HG03439 (cell line): ENCODE results near the gene NBPF12.
"Not testable (repeated sequence)": the region's sequence is repeated elsewhere in the genome, so short reads cannot be mapped to it uniquely, and the experiment has no call there.

Experiments
- ATAC-seq: cut with Tn5 transposase; IDR thresholded peaks from one replicate; pipeline ENCODE4 v1.9.1; 2021; ENCODE audit warnings: mild to moderate bottlenecking, moderate library complexity; ENCODE audit not compliant: unreplicated experiment

Gene NBPF12

DNA sequence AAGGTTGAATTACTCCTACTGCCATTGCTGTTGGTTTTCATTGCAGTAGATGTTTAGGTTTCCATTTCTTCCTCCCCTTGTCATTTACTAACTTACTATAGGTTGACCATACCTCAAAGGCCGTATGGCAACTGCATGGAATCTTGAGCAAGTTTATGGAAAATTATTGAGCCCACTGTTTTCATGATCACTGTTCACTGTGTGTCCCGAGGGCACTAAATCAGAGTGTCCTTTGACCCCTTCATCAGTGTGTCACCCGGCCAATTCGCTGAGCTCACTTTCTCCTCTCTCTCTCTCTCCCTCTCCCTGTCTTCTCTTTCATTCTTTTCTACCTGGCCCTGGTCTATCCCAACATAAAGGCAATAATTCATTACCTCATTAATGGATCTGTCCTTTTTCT lies 47.7 kb downstream of the NBPF12 start:
- not testable (repeated sequence) for ATAC-seq

DNA sequence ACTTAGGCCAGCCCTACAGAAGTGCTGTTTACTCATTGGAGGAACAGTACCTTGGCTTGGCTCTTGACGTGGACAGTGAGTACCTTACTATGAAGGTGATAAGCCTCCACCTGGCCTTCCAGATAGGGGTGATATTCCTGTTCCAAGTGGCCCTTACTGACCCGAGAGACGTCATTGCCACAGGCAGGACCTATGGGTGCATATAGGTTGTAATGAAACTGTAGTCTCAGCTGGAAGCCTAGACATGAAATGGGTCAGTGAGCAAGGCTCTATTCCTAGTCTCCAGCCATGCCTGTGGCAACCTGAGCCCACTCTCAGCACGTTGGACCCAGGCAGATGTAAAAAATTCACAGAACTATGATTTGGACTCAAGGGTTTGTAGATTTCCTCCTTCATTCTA lies 48.3 kb downstream of the NBPF12 start:
- not testable (repeated sequence) for ATAC-seq

DNA sequence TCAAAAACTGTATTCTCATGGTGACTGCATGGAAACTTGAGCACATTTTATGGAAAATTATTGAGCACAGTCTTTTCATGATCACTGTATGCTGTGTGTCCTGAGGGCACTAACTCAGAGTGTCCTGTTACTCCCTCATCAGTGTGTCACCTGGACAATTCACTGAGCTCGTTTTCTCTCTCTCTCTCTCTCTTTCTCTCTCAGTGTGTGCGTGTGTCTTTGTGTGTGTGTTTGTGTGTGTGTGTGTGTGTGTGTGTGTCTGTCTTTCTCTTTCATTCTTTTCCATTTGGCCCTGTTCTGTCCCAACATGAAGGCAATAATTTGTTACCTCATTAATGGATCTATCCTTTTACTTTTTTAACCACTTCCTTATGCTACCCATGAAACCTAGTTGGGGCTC lies 49.4 kb downstream of the NBPF12 start:
- ATAC-seq, result not testable (repeated sequence)

DNA sequence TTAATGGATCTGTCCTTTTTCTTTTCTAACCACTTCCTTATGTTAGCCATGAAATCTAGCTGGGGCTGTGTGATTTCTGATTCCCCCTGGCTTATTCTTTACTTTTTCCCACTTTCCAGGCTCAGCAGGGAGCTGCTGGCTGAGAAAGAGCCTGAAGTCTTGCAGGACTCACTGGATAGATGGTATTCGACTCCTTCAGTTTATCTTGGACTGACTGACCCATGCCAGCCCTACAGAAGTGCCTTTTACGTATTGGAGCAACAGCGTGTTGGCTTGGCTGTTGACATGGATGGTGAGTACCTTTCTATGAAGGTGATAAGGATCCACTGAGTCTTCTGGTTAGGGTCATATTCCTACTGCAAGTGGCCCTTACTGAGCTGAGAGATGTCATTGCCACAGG lies 51.3 kb downstream of the NBPF12 start:
- not testable (repeated sequence) for ATAC-seq

DNA sequence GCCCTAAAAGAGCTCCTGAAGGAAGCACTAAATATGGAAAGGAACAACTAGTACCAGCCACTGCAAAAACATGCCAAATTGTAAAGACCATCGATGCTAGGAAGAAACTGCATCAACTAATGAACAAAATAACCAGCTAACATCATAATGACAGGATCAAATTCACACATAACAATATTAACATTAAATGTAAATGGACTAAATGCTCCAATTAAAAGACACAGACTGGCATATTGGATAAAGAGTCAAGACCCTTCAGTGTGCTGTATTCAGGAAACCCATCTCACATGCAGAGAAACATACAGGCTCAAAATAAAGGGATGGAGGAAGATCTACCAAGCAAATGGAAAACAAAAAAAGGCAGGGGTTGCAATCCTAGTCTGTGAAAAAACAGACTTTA lies 70.4 kb downstream of the NBPF12 start:
- not testable (repeated sequence) for ATAC-seq

DNA sequence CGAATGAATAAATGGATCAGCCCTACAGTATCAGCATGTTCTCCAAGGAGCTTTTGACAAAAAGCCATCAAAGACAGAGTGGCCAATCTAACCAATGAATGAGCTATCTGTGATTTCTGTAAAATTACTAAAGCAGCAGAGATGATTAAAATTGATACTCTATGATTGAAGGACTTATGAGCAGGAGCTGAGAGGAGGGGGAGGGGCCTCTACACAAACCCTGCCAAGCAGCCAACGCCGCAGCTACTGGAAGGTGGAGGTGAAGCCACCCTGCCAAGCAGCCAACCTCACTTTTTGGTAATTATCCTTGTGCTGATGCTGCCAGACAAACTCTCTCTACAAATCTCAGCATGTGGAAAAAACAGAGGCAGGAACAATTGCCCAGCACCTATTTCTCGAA lies 88.9 kb downstream of the NBPF12 start:
- not testable (repeated sequence) for ATAC-seq

DNA sequence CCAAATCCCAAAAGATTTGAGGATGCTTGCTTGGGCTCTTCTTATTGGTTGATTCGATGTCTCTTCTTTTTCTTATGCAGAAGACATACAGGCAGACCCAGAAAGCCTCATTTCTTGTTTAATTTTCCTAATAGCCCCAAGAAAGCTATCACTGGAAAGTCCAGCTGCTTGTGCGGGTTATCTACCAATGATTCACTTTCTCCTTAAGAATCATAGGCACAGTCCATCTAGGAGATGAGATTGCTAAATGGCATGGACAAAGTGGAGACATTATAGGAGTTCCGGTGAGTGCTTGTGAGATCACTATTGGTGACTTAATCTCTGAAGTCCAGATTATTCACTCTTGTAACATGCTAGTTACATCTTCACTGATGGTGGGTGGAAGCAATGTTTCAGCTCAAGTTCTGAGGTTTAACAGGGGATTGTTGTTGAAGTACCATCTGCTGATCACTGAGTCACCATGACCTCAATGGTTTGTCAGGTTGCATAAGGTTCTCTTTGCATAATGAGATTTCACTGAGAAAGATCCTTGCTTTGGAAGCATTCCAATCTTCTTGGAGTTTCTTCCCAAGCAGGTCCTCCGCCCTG lies 92.0 kb downstream of the NBPF12 start:
- ATAC-seq, result not testable (repeated sequence)

DNA sequence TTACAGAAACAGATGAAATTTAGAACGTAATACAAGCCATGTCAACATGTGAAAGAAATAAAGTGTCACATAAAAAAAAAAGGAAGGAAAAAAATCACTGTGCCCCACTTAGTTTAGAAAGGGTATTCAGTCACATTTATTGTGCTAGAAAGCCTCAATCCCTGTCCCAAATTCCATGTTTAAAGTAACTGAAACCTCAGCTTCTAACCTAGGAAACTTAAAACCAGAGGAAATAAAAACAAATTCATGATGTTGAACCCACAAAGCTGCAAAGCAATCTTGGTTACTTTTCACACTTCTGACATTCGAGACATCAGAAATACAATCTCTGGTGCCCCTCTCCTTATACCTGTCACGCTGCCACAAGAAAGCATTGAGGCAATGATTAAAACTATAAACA lies 101.8 kb downstream of the NBPF12 start:
- no peak for ATAC-seq

DNA sequence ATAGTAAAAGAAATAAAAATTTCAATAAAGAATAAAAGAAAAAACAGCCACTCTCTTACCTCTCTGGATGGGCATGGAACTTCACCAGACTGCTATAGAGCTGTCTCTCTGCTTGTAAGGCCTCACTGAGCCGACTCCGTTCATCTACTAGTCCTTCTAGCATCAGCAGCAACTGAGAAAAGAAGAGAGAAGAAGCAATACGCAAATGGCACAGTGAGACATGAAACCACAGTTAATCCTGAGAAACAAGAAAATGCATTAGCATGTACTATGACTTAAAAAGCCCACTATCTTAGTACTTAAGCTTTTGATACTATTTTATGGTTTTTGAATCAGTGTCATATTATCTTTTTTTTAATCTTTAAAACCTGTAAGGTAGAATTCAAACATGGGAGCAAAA lies 104.8 kb downstream of the NBPF12 start:
- ATAC-seq, result not testable (repeated sequence)

DNA sequence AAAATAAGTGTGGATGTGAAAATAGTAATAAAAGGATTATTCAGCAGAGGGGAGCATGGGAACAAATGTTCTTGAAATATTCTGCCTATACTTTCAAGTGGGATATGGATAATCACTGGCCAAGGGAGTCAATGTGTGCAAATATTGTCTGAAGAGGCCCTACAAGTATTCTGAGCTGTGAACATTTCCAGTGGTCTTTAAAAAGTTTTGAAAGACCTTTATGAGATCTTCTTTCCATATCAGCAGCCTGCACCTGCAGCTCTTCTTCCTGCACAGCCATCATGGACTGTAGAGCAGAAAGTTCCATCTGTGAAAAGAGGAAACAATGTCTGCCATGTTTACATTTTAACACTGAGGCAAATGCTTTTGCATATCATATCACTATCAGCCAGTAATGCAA lies 106.4 kb downstream of the NBPF12 start:
- not testable (repeated sequence) for ATAC-seq
